Thyroid gland (tissue), 4 donors: ENCODE results near the gene DLG2. TPM values are rescaled to one million over a fixed set of nuclear protein-coding genes. Genes with fewer than 3 reads are reported as not detected.

Experiments used
- DNase-seq, 2 donors: peaks; one replicate each; pipeline ENCODE4 v3.0.0-alpha.2; 2019
- H3K27ac ChIP-seq, 3 donors: fragments of 200-600 bp; sonication (generic); 1 replicate in 2 of 3; 2 replicates in 1 of 3; pipeline ENCODE4 v1.5.1; 2016 to 2019; ENCODE audit warnings: mild to moderate bottlenecking in 1 of 3, moderate library complexity in 1 of 3
- H3K27me3 ChIP-seq: fragments of 200-600 bp; sonication (generic); one replicate; pipeline ENCODE4 v1.5.1; 2019
- H3K36me3 ChIP-seq, 2 donors: fragments of 200-600 bp; sonication (generic); one replicate each; pipeline ENCODE4 v1.5.1; 2016 to 2019
- H3K4me1 ChIP-seq, 2 donors: fragments of 200-600 bp; sonication (generic); one replicate each; pipeline ENCODE4 v1.5.1; 2017 to 2019
- H3K4me3 ChIP-seq, 3 donors: fragments of 200-600 bp; sonication (generic); replicated peaks in 1 of 3; 1 replicate in 2 of 3; 2 replicates in 1 of 3; pipeline ENCODE4 v1.5.1; 2016; ENCODE audit warnings: mild to moderate bottlenecking in 1 of 3
- H3K9me3 ChIP-seq: fragments of 200-600 bp; sonication (generic); one replicate; pipeline ENCODE4 v1.5.1; 2017
- CTCF ChIP-seq, 6 experiments: fragments of 200-600 bp in 3 of 6; fragments of 450-650 bp in 3 of 6; sonication (generic) in 3 of 6; IDR thresholded peaks; one replicate each; pipeline ENCODE4 v1.5.1; 2016 to 2019; ENCODE audit warnings: antibody characterized with exemption in 6 of 6, mild to moderate bottlenecking in 2 of 6, inconsistent platforms in 1 of 6, moderate library complexity in 1 of 6
- POLR2A ChIP-seq, 2 donors: fragments of 450-650 bp; IDR thresholded peaks; one replicate each; pipeline ENCODE4 v1.6.1; 2017; ENCODE audit warnings: antibody characterized with exemption in 2 of 2, mild to moderate bottlenecking in 2 of 2, moderate library complexity in 1 of 2
- WGBS, 2 donors: methylation state at CpG; one replicate each; pipeline ENCODE4 v1.1.5; 2017; 5-methylcytosine and 5-hydroxymethylcytosine counted together
- intact Hi-C: fragments of 100-400 bp; cut with DNase I; formaldehyde crosslinking; loops from one replicate; pipeline ENCODE4 v1.15.1; 2023
- total RNA-seq, 4 donors: library from RNA; depleted of rRNA; stranded (reverse); fragments of >200 nt; gene quantifications; one replicate each; pipeline ENCODE4 v1.2.3, GENCODE V29; 2016

Gene DLG2
- total RNA-seq, 4 donors from 2014 or later, result 29.4 to 79.4 (median 42.4) TPM

- TF ChIP-seq CTCF (IDR thresholded peaks at IDR 0.05) (no peak), POLR2A (IDR thresholded peaks at IDR 0.05) (no peak)
- Histone ChIP-seq H3K9me3 (no peaks in the 10 kb centered on the region), H3K4me3 (no peak overlapping the region), H3K27ac (peak overlapping the region; percentile 29 to 65 (median 54)), H3K36me3 (no peaks in the 10 kb centered on the region), H3K4me1 (peaks cover 16 to 25% of the 10 kb centered on the region in 2 donors), H3K27me3 (no peaks in the 10 kb centered on the region)
- 14 to 15% methylated on average over 2 of the region's 2 CpGs for WGBS, 2 donors
- peak; percentile 27 to 40 for DNase-seq
- intact Hi-C loops, result no loop called here
Measured at GRCh38 chr11:83720675-83721074, 1906.5 kb downstream of the DLG2 start.

GRCh38 chr11:83717537-83717936 lies 1909.6 kb downstream of the DLG2 start:
- no peaks in the 10 kb centered on the region for H3K9me3 ChIP-seq
- H3K36me3 ChIP-seq, result no peaks in the 10 kb centered on the region
- H3K27me3 ChIP-seq, result no peaks in the 10 kb centered on the region
- H3K4me1 ChIP-seq, result peaks cover 15 to 16% of the 10 kb centered on the region in 2 donors
- TF ChIP-seq POLR2A (IDR thresholded peaks at IDR 0.05) (no peak), CTCF (IDR thresholded peaks at IDR 0.05) (no peak)
- H3K4me3 ChIP-seq, result no peak overlapping the region
- intact Hi-C loops, result no loop called here
- WGBS, 2 donors, result 84 to 85% methylated on average over 3 of the region's 3 CpGs
- DNase-seq, result no peak
- no peak overlapping the region for H3K27ac ChIP-seq

- H3K27me3 ChIP-seq, result no peaks in the 10 kb centered on the region
- WGBS, 2 donors, result 74 to 82% methylated on average over 2 of the region's 2 CpGs
- TF ChIP-seq CTCF (IDR thresholded peaks at IDR 0.05) (no peak), POLR2A (IDR thresholded peaks at IDR 0.05) (no peak)
- no peak for DNase-seq
- intact Hi-C loops, result no loop called here
- H3K4me3 ChIP-seq, result no peak overlapping the region
- no peaks in the 10 kb centered on the region for H3K9me3 ChIP-seq
- peaks cover 9 to 13% of the 10 kb centered on the region in 2 donors for H3K4me1 ChIP-seq
- H3K27ac ChIP-seq, result peak overlapping the region; percentile 24 to 71 (median 54)
- H3K36me3 ChIP-seq, result no peaks in the 10 kb centered on the region
Measured at GRCh38 chr11:83715927-83716535, 1911.1 kb downstream of the DLG2 start.

DNA sequence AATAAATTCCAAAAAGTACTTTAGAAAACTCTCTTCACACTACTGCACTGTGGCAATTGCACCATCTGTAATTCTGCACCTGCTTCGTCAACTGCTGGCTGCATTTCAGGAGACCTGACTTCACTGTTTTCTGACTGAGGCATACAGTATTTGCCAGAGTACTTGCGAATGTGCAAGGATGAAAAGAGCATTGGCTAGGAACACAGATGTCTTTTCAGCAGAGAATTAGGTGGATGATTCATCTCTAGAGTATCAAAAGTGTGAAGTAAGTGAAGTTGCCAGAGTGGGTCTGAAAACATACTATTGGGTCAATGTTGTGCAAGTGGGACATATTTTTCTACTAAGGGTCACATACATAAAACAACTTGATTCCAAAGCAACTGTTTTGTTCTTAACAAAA lies 1913.4 kb downstream of the DLG2 start:
- Histone ChIP-seq H3K9me3 (no peaks in the 10 kb centered on the region), H3K27ac (peak overlapping the region in 2 of 3 donors; percentile 39 to 54), H3K4me1 (peaks cover 11 to 23% of the 10 kb centered on the region in 2 donors), H3K27me3 (no peaks in the 10 kb centered on the region), H3K36me3 (no peaks in the 10 kb centered on the region), H3K4me3 (no peak overlapping the region)
- 36 to 37% methylated on average over 2 of the region's 2 CpGs for WGBS, 2 donors
- intact Hi-C loops, result no loop called here
- no peak for TF ChIP-seq POLR2A (IDR thresholded peaks at IDR 0.05)
- no peak for TF ChIP-seq CTCF (IDR thresholded peaks at IDR 0.05)
- peak; percentile 76 to 84 for DNase-seq

- Histone ChIP-seq H3K4me1 (peaks cover 19 to 34% of the 10 kb centered on the region in 2 donors), H3K36me3 (no peaks in the 10 kb centered on the region), H3K9me3 (no peaks in the 10 kb centered on the region), H3K27ac (peak overlapping the region in 2 of 3 donors; percentile 14 to 34), H3K27me3 (no peaks in the 10 kb centered on the region), H3K4me3 (no peak overlapping the region)
- WGBS, 2 donors, result 92 to 94% methylated on average over 5 of the region's 5 CpGs
- no peak for DNase-seq
- intact Hi-C loops, result no loop called here
- TF ChIP-seq CTCF (IDR thresholded peaks at IDR 0.05) (no peak), POLR2A (IDR thresholded peaks at IDR 0.05) (no peak)
Measured at GRCh38 chr11:83711106-83711527, 1916.0 kb downstream of the DLG2 start.
